Effector CD4-positive, alpha-beta T cell (primary cell): ENCODE results near the gene SYCP1.
A peak's percentile ranks its signal among the peaks of the same experiment; 100 is the strongest.
"Not testable (repeated sequence)": the region's sequence is repeated elsewhere in the genome, so short reads cannot be mapped to it uniquely, and the experiment has no call there.

Experiments used
- DNase-seq: peaks from one replicate; pipeline ENCODE4 v3.0.0-alpha.2; 2020

The SYCP1 gene

DNA sequence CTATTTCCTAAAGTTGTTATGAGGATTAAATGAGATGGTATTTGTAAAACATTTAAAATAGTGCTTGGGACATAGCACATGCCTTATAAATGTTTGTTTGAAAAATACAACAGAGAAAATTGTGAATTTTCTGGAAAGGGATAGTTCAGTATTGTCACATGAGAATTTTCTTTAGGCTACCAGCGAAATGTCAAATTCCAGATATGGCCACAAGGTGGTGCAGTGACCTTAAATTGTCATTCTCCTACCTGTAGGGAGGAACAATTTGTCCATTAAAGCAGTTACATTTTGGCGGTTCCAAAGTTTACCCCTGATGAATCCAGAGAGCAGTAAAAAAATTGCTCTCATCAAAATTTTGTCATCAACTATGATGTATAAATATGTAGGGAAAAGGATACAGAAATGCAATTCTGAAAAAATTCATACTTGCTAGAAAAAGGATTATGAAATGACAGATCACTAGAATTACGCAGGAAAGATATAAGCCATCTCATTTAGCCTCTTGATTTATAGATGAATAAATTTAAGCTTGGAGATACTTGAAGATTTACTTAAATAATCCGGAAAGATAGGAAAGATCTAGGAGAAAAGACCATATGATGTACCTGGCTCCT lies 124.7 kb downstream of the SYCP1 start:
- DNase-seq: peak; percentile 70

DNA sequence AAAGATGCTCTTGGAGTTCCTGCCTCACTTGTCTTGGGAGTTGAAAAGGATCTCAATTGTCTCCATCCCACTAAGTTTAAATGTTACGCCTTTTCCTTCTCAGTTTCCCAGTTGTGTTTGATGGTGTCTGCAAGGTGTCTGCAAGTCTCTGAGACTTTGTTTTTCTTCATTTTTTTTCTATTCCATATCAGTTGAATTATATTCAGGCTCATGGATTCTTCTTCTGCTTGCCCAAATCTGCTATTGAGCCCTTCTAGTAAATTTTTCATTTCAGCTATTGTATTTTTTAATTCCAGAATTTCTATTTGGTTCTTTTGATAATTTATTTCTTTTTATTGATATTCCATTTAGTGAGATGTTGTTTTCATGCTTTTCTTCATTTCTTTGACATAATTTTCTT lies 127.6 kb downstream of the SYCP1 start:
- DNase-seq: no peak

DNA sequence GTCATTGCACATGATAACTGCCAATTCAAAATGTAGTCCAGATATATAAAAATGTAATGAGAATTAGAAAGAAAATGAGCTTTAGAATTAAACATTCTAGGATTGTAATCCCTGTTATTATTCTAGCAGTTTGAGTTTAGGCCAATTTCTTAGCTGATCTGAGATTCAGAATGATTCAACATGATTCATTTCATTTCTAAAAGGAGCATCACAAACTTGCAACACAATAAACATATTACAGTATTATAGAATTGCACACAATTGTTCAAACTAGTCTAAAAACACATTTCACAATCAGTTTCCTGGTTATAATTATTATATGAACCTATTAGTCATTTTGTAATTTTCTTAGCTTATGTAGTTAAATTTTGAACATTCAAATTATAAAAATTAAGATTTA lies 131.6 kb downstream of the SYCP1 start:
- DNase-seq: no peak

DNA sequence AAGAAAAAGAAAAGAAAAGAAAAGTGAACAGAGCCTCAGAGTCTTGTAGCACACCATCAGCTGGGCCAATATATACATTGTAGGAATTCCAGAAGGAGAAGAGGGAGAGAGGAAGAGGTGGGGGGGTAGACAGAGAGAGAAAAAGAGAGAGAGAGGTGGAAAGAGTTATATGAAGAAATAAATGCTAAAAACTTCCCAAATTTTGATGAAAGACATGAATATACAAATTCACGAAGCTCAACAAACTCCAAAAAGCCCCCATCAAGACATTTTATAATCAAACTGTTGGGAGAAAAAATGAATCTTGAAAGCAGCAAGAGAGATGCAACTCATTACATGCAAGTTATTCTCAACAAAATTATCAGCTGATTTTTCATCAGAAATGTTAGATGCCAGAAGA lies 133.4 kb downstream of the SYCP1 start:
- no peak for DNase-seq

DNA sequence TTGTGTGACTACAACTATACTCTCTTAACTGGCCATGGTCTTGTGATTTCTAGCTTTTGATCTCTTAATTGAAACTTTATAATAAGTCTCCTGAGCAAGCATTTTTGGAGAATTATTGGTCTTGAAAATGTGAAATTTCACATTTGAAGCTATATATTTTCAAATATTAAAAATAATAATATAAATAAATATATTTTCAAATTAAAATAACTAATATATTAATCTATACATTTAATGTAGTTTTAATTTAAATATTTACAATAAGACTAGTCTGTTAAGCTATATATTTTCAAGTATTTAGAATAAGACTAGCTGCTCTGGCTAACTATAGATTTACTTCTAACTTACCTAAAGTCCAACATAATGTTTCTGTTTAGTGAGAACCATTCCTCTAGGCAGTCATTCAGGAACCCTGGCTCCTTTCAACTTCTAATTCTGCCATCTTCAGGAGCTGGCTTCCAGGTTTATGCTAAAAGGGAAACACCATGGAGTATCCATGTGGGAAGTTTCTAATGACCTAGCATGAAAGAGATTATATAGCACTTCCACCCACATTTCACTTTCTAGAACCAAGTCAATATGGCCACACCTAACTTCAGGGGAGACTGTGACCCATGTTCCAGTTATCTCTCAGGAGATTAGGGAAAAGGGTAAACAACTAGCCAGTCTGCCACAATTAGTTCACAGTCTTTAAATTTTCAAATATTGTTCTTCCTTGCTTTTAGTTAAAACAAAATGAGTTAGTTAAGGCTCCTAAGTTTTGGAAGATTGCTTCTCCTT lies 143.0 kb downstream of the SYCP1 start:
- no peak for DNase-seq

DNA sequence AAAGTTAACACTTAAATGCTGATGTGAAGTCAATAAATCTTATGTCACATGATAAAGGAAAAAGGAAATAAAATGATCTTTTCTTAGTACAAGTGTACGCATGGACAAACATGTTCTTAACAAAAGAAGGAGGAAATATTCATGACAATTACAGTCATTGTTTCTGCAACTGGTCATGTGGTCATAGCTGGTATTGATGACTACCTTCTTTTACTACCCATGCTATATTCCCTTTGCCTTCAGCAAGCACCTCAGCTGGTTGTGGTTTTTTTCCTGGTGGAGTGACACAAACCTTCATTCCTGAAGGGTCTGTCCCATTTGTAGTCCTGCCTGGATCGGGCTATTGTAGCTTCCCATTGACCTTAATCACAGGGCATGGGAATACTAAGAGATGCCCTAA lies 151.5 kb downstream of the SYCP1 start:
- DNase-seq: no peak

DNA sequence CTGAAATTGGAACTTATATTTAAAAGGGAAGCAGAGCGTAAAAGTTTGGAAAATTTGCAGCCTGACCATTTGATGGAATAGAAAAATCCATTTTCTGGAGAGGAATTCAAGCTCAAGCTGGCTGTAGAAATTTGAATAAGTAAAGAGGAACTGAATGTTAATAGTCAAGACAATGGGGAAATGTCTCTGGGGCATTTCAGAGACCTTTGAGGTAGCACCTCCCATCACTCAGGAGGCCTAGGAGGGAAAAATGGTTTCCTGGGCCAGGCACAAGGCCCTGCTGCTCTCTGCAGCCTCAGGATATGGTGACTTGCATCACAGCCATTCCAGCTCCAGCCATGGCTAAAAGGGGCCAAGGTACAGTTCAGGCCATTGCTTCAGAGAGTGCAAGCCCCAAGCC lies 157.3 kb downstream of the SYCP1 start:
- no peak for DNase-seq

DNA sequence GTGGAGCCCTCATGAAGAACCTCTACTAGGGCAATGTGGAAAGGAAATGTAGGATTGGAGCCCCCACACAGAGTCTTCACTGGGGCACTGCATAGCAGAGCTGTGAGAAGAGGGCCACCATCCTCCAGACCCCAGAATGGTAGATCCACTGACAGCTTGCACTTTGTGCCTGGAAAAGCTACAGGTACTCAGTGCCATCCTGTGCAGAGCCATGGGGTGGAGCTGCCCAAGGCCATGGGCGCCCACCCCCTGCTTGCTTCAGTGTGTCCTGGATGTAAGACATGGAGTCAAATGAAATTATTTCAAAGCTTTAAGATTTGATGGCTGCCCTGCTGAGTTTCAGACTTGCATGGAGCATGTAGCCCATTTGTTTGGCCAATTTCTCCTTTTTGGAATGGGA lies 157.8 kb downstream of the SYCP1 start:
- DNase-seq: no peak

DNA sequence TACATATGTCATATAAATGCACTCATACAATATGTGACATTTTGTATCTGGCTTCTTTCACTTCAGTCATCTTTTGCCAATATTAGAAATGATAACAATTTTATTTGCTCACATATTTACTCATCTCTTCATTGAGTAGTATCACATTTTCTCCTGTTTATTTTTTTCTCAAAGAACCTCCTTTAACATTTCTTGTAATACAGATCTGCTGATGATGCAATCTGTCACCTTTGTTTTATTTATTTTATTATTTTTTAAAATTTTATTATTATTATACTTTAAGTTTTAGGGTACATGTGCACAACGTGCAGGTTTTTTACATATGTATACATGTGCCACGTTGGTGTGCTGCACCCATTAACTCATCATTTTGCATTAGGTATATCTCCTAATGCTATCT lies 159.1 kb downstream of the SYCP1 start:
- no peak for DNase-seq

DNA sequence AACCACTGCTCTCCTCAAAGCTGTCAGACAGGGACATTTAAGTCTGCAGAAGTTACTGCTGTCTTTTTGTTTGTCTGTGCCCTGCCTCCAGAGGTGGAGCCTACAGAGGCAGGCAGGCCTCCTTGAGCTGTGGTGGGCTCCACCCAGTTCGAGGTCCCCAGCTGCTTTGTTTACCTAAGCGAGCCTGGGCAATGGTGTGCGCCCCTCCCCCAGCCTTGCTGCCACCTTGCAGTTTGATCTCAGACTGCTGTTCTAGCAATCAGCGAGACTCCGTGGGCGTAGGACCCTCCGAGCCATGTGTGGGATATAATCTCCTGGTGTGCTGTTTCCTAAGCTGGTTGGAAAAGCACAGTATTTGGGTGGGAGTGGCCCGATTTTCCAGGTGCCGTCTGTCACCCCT lies 164.9 kb downstream of the SYCP1 start:
- not testable (repeated sequence) for DNase-seq

DNA sequence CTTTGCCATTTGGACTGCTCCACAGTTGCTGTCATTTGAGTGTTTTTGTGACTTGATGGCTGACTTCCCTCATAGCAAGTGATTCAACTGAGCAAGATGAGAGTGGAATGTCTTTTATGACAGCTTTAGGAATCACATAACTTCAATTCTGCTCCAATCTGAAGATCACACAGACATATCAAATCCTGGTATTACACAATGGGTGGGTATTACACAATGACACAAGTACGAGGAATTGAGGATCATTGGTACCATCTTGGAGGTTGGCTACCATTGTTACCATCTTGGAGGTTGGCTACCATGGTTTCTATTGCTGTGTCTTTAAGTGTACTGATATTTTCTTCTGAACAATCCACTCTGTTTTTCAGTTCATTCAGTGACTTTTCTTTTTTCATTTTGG lies 166.5 kb downstream of the SYCP1 start:
- no peak for DNase-seq

DNA sequence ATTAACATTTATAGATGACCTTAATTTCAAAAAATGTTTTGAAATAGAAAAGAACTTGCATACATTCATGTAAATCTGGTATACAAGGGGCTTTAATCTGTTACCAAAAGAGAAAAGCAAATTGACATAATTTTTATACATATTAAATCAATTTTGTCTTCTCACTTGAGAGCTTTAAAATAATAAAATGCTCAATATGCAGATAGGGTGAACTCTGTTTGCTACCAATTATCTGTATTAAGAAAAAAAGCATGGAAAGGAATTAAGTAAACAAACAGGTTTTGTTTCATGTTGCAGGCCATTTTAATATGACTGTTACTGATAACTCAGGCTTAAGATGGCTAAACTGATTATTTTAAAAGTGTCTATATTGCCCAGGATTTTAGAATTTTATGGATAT lies 168.9 kb downstream of the SYCP1 start:
- DNase-seq: no peak

DNA sequence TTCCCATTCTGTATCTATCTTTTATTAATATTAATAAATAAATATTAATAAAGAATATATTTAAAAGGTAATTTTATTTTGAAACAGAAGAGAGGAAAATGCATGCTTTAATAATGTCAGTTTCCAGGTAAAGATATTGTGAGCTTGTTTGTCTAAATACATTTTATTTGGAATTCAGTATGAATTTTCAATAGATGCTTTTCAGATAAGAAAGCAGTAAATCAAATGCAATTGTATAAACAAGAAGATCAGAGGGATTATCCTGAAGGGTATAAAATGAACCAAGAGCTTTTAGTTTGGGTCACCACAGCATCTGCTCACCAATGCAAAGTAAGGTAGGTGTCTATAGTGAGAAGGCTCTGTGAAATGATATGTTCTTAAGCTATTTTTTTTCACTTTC lies 174.9 kb downstream of the SYCP1 start, which contains the start of gene TSHB:
Gene TSHB, plus strand, starts transcription at position 301 of the 400 bp plus-strand sequence. CDS start 3,537 bp downstream, outside the sequence.
- DNase-seq: no peak

DNA sequence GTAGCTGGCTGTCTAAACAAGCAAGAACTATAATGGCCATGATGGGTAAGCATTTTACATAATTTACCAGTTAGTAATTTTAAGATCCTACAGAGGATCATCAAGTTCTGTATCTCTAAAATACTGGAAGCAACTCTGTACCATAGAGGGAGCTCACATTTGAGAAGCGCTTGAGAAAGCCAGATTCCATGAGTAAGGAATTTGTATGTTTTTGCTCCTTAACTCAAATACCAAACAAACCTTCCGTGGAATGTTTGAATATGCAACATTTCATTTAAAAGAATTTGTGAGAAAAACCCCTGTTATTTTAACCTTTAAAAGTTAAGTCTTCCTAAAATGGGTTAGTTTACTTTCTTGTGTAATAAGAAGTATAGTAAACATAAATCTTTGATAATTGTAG lies 176.9 kb downstream of the SYCP1 start:
- DNase-seq: no peak

DNA sequence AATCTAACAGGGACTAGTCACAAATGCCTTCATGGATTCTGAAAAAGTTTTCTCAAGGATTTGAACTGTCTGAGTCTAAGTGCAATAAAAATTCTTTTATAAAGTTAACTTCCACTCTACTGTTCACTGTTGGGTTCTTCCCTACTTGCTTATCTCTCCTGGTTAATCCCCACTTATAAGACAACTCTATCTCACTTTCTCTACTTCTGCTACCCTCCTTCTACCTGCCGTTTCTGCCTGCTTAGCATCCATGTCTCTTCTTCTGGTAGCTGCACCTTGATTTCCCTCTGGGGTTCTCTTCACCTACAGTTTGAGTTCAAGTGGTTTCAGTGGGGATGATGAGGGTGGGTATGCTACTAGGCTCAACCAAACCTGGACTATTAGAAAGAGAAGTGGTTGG lies 181.0 kb downstream of the SYCP1 start:
- DNase-seq: no peak

DNA sequence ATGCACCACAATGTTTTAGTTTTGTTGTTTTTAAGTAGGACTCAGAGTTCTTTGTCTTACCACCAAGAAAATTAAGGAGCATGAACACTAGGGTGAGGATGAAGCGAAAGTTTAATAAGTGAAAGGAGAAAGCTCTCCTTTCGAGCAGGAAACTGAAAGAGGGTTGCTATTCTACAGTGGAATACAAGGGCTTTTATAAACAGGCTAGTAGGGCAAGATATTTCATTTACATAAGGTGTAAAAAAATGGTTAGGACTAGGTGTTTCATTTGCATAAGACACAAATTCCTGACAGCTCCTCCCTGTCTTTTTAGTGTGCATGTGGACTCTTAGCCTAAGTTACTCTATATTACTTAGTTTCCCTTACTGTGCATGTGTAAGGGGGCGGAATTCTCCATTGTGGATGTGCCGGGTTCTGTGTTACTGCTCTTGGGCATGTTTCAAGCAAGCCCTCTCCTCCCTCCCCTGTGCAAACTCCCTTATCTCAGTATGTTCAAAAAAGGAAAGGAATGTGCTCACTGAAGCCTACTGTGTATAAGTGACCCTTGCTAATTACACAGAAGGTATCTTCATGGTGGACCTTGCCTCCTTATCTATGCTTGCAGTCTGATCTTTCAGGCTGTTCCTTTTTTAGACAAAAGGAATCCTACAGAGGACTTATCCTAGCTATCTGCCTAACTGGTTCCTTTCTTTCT lies 182.3 kb downstream of the SYCP1 start:
- DNase-seq: no peak

DNA sequence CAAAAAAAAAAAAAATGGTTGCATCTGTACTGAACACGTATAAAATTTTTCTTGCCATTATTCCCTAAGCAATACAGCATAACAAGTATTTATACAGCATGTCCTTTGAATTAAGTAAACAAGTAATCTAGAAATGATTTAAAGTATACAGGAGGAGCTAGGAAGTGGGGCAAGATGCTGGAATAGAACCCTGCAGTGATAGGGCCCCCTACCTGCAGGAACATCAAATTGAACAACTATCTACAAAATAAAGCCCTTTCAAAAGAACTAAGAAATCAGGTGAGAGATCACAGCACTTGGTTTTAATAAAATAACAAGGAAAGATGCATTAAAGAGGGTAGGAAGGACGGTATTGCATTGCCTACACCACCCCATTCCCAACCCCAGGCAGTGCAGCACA lies 185.8 kb downstream of the SYCP1 start:
- DNase-seq: no peak

DNA sequence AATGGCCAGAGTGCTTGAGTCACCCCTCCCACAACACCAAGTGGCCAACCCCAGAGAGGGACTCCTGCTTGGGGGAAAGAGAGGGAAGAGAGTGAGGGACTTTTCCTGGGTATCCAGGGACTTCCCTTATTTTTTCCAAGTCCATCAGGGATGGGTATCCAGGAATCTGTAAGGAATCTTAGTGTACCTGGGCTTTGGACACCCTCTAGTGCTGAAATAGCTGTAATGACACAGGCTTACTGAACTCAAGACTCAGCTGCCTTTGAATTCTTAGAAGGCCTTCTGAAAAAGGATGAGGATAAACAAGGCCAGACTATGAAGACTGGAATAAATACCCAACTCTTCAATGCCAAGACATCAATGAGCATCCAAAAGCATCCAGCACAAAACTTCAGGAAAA lies 187.0 kb downstream of the SYCP1 start:
- no peak for DNase-seq
